Measurements from ENCODE around the gene GHRHR. TPM values are rescaled to one million over a fixed set of nuclear protein-coding genes. Genes with fewer than 3 reads are reported as not detected.

GHRHR gene
- total RNA-seq, 1 experiment from 2014 or later = not detected

DNA sequence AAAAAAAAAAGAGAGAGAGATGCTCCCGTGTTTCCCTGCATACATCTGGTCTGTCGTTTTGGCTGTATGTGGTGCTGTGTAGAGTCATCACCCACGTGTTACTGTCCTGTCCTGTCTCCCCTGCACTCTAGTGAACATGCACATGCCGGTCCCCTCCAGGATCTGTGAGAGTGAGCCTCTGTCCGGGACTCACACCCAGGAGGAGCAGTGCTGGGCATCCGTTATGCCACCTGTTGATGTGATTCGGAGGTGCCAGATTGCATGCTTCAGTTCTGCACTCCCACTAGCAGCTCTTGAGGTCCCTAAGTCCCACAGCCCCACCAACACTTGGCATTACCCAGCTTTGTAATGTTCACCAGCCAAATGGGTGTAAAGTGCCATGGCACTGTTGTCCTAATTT lies 16.4 kb downstream of the GHRHR start:
- H3K36me3 ChIP-seq (ENCODE audit: insufficient read depth, low read length) = no peaks in the 10 kb centered on the region

DNA sequence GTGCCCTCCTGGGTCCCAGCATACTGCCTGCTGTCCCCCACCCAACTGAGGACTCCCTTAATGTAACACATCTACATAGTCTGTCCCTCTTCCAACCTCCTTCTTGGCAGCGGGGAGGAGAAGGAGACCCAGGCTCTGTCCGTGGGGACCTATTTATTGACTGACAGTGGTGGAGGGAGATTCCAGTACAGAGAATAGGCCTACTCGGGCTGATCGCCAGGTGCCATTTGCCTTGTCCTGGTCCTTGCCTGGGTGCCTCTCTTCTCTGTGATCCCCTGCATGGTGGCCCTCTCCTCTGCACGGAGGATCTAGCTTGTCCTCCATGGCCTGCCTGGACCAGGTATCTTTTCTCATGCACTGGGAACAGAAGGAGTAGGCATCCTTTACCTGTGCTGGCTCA lies 17.0 kb downstream of the GHRHR start:
- Histone ChIP-seq H3K9me3 (ENCODE audit: low read length) (no peaks in the 10 kb centered on the region), H2AFZ (ENCODE audit: low read length) (no peak overlapping the region), H3K4me2 (ENCODE audit: low read depth, low read length, poor library complexity, severe bottlenecking) (no peak overlapping the region), H3K9ac (ENCODE audit: low read length) (no peak overlapping the region), H3K79me2 (ENCODE audit: low read length) (no peaks in the 10 kb centered on the region), H4K20me1 (ENCODE audit: insufficient read depth, low read depth, low read length) (no peaks in the 10 kb centered on the region), H3K27me3 (ENCODE audit: low read length) (no peaks in the 10 kb centered on the region), H3K4me3 (ENCODE audit: low read length) (no peak overlapping the region), H3K27ac (ENCODE audit: low read length) (no peak overlapping the region), H3K4me1 (ENCODE audit: low read length) (peaks cover 41% of the 10 kb centered on the region), H3K36me3 (ENCODE audit: insufficient read depth, low read length) (no peaks in the 10 kb centered on the region), H3K9me2 (replicated peaks; ENCODE audit: insufficient read depth, low read length) (no peaks in the 10 kb centered on the region)
- DNase-seq = no peak

More for the DNA sequence above, 16.4 kb downstream of the GHRHR start:
- Histone ChIP-seq H3K27me3 (ENCODE audit: low read length) (no peaks in the 10 kb centered on the region), H3K4me3 (ENCODE audit: low read length) (no peak overlapping the region), H2AFZ (ENCODE audit: low read length) (no peak overlapping the region), H3K9me2 (replicated peaks; ENCODE audit: insufficient read depth, low read length) (no peaks in the 10 kb centered on the region), H3K9me3 (ENCODE audit: low read length) (no peaks in the 10 kb centered on the region), H3K27ac (ENCODE audit: low read length) (no peak overlapping the region), H3K4me2 (ENCODE audit: low read depth, low read length, poor library complexity, severe bottlenecking) (no peak overlapping the region), H4K20me1 (ENCODE audit: insufficient read depth, low read depth, low read length) (no peaks in the 10 kb centered on the region), H3K9ac (ENCODE audit: low read length) (no peak overlapping the region), H3K4me1 (ENCODE audit: low read length) (peaks cover 41% of the 10 kb centered on the region), H3K79me2 (ENCODE audit: low read length) (no peaks in the 10 kb centered on the region)
- DNase-seq = no peak

DNA sequence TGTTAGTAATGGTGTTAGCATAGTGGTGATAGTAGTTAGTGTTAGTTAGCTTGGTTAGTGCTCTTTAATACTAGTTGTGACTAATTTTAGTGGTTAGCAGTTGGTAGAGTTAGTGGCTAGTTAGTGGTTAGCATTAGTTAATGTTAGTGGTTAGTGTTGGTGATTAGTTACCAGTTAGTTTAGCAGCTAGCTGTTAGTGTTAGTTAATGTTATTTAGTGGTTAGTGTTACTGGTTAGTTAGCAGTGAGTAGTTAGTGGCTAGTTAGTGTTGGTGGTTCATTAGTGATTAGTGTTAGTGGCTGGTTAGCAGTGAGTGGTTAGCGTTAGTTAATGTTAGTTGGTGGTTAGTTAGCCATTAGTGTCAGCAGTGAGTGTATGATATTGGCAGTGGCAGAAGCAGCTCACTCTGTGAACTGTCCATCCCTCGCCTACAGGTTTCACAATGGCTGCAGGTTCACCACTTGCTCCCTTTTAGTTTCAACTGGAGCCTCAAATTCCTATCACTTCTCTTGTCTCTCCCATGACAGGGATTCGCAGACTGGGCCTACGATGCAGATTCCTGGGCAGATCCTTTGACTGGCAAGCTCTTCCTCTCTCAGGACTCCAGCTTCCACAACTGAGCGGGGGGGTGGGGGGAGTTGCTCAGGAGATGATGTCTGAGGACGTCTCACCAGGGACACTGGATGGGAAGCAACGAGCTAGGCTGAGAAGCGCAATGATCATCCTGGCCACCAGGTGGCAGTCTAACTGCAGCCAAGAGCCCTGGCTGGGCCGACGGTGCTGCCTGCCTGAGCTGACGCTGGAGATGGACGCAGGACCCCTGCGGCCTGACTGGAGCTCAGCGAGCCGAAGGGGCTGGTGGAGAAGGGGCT lies 19.5 kb downstream of the GHRHR start:
- Histone ChIP-seq H3K4me2 (ENCODE audit: low read depth, low read length, poor library complexity, severe bottlenecking) (peak overlapping the region; percentile 54), H3K9ac (ENCODE audit: low read length) (peak overlapping the region; percentile 28; the same call in 1 of the 2 replicates), H3K4me1 (ENCODE audit: low read length) (peaks cover 42% of the 10 kb centered on the region), H3K36me3 (ENCODE audit: insufficient read depth, low read length) (no peaks in the 10 kb centered on the region), H4K20me1 (ENCODE audit: insufficient read depth, low read depth, low read length) (no peaks in the 10 kb centered on the region), H3K27me3 (ENCODE audit: low read length) (no peaks in the 10 kb centered on the region), H3K27ac (ENCODE audit: low read length) (no peak overlapping the region), H3K9me2 (replicated peaks; ENCODE audit: insufficient read depth, low read length) (no peaks in the 10 kb centered on the region), H2AFZ (ENCODE audit: low read length) (no peak overlapping the region), H3K79me2 (ENCODE audit: low read length) (no peaks in the 10 kb centered on the region), H3K9me3 (ENCODE audit: low read length) (no peaks in the 10 kb centered on the region), H3K4me3 (ENCODE audit: low read length) (peak overlapping the region; percentile 41; the same call in 1 of the 2 replicates)
- DNase-seq = peak; percentile 95

DNA sequence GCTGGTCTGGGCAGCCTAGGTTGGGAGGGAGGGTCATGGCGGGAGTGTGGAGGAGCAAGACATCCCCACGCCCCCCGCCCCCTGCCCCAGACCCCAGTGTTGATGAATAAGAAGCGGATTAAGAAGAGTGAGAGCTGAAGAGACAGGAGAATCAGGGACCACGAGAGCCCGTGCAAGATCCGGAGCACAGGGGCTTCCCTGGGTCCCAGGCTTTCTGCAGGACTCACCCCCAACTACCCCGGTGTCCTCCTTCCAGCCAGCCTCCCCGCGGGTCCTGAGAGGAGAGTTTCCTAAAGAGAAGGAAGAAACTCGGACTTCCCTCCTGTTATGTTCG lies 20.1 kb downstream of the GHRHR start:
- Histone ChIP-seq H4K20me1 (ENCODE audit: insufficient read depth, low read depth, low read length) (no peaks in the 10 kb centered on the region), H3K4me3 (ENCODE audit: low read length) (peak overlapping the region; percentile 41), H3K9me3 (ENCODE audit: low read length) (no peaks in the 10 kb centered on the region), H3K9me2 (replicated peaks; ENCODE audit: insufficient read depth, low read length) (no peaks in the 10 kb centered on the region), H3K27me3 (ENCODE audit: low read length) (no peaks in the 10 kb centered on the region), H3K79me2 (ENCODE audit: low read length) (no peaks in the 10 kb centered on the region), H3K4me2 (ENCODE audit: low read depth, low read length, poor library complexity, severe bottlenecking) (peak overlapping the region; percentile 54), H3K4me1 (ENCODE audit: low read length) (peaks cover 38% of the 10 kb centered on the region), H2AFZ (ENCODE audit: low read length) (no peak overlapping the region), H3K9ac (ENCODE audit: low read length) (peak overlapping the region; percentile 28; the same call in 1 of the 2 replicates), H3K27ac (ENCODE audit: low read length) (no peak overlapping the region), H3K36me3 (ENCODE audit: insufficient read depth, low read length) (no peaks in the 10 kb centered on the region)
- no peak for DNase-seq

DNA sequence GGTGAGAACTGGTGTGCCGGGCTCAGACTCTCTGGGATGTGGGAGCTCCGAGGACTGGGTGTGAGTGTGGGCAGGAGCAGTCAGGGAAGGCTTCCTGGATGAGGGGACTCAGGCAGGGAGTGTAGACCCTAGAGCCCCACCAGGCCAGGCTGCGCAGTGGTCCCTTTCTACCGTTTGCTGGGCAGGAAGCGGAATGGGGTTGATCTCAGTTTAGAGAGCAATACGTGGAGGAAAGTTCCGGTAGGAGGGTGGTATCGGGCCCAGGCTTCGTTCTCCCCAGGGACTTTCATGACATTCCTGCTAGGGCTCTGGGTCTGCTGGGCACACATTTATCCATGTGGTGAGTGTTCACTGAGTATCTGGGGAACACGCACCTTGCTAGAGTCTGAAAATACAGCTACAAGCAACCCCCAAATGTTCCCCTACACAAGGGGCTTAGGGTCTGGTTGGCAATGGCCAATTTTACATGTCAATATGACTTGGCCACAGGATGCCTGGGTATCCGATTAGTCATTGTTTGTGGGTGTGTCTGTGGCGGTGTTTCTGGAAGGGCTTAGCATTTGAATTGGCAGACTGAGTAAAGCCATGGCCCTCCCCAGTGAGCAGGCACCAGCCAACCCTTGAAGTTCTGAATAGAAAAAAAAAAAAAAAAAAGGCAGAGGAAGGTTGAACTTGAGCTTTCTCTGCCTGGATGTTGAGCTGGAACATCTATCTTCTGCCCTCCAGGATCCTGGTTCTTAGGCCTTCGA lies 20.8 kb downstream of the GHRHR start:
- peak overlapping the region; percentile 41 for H3K4me3 ChIP-seq (ENCODE audit: low read length)
- no peaks in the 10 kb centered on the region for H3K36me3 ChIP-seq (ENCODE audit: insufficient read depth, low read length)
- peaks cover 32% of the 10 kb centered on the region for H3K4me1 ChIP-seq (ENCODE audit: low read length)
- H3K4me2 ChIP-seq (ENCODE audit: low read depth, low read length, poor library complexity, severe bottlenecking) = peak overlapping the region; percentile 54
- no peak overlapping the region for H2AFZ ChIP-seq (ENCODE audit: low read length)
- H3K27ac ChIP-seq (ENCODE audit: low read length) = no peak overlapping the region
- H3K9me2 ChIP-seq (replicated peaks; ENCODE audit: insufficient read depth, low read length) = no peaks in the 10 kb centered on the region
- no peaks in the 10 kb centered on the region for H3K9me3 ChIP-seq (ENCODE audit: low read length)
- no peaks in the 10 kb centered on the region for H3K79me2 ChIP-seq (ENCODE audit: low read length)
- no peaks in the 10 kb centered on the region for H4K20me1 ChIP-seq (ENCODE audit: insufficient read depth, low read depth, low read length)
- H3K27me3 ChIP-seq (ENCODE audit: low read length) = no peaks in the 10 kb centered on the region
- DNase-seq = peak; percentile 58
- peak overlapping the region; percentile 28; the same call in 1 of the 2 replicates for H3K9ac ChIP-seq (ENCODE audit: low read length)

DNA sequence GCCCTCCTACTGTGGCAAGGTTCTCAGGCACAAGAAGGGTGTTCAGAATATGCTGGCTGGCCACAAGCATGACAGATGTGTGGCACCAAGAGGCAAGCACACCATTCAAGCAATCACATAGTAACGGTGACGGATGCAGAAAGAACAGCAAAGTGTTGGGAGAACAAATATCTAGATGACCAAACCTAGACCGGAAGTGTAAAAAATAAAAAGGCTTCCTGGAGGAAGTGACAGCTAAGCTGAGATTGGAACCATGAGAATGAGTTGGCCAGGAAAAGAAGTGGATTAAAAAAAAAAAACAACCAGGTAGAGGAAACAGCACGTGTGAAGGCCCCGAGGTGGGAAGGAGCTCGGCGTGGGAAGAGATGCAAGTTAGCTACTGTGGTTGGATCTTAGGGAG lies 22.0 kb downstream of the GHRHR start:
- Histone ChIP-seq H3K9ac (ENCODE audit: low read length) (peak overlapping the region; percentile 11; the same call in 1 of the 2 replicates), H3K9me2 (replicated peaks; ENCODE audit: insufficient read depth, low read length) (no peaks in the 10 kb centered on the region), H2AFZ (ENCODE audit: low read length) (no peak overlapping the region), H3K4me1 (ENCODE audit: low read length) (peaks cover 29% of the 10 kb centered on the region), H3K9me3 (ENCODE audit: low read length) (no peaks in the 10 kb centered on the region), H4K20me1 (ENCODE audit: insufficient read depth, low read depth, low read length) (no peaks in the 10 kb centered on the region), H3K27me3 (ENCODE audit: low read length) (no peaks in the 10 kb centered on the region), H3K79me2 (ENCODE audit: low read length) (no peaks in the 10 kb centered on the region), H3K27ac (ENCODE audit: low read length) (no peak overlapping the region), H3K4me2 (ENCODE audit: low read depth, low read length, poor library complexity, severe bottlenecking) (peak overlapping the region; percentile 54), H3K4me3 (ENCODE audit: low read length) (no peak overlapping the region), H3K36me3 (ENCODE audit: insufficient read depth, low read length) (no peaks in the 10 kb centered on the region)
- no peak for DNase-seq

DNA sequence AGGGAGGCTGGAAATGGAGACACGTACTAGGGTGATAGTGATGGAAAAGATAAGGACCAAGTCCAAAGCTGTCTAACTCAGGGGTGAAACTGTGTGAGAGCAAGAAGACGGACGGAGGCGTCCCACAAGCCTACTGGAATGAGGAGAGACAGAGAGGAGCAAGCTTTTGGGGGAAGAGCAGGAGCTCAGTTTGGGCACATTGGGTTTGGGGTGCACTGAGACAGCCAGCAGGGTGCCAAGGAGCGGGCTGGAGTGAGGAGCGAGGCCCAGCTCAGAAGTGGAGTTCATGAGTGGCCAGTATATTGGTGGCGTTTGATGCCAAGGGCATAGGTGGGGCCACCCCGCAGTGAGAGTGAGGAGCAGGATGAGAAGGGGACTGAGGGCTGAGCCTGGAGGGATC lies 22.6 kb downstream of the GHRHR start:
- Histone ChIP-seq H3K27me3 (ENCODE audit: low read length) (no peaks in the 10 kb centered on the region), H3K79me2 (ENCODE audit: low read length) (no peaks in the 10 kb centered on the region), H3K9me3 (ENCODE audit: low read length) (no peaks in the 10 kb centered on the region), H3K9me2 (replicated peaks; ENCODE audit: insufficient read depth, low read length) (no peaks in the 10 kb centered on the region), H3K4me2 (ENCODE audit: low read depth, low read length, poor library complexity, severe bottlenecking) (no peak overlapping the region), H3K4me1 (ENCODE audit: low read length) (peaks cover 29% of the 10 kb centered on the region), H3K4me3 (ENCODE audit: low read length) (no peak overlapping the region), H3K36me3 (ENCODE audit: insufficient read depth, low read length) (no peaks in the 10 kb centered on the region), H2AFZ (ENCODE audit: low read length) (no peak overlapping the region), H3K9ac (ENCODE audit: low read length) (no peak overlapping the region), H3K27ac (ENCODE audit: low read length) (no peak overlapping the region), H4K20me1 (ENCODE audit: insufficient read depth, low read depth, low read length) (no peaks in the 10 kb centered on the region)
- DNase-seq = no peak

DNA sequence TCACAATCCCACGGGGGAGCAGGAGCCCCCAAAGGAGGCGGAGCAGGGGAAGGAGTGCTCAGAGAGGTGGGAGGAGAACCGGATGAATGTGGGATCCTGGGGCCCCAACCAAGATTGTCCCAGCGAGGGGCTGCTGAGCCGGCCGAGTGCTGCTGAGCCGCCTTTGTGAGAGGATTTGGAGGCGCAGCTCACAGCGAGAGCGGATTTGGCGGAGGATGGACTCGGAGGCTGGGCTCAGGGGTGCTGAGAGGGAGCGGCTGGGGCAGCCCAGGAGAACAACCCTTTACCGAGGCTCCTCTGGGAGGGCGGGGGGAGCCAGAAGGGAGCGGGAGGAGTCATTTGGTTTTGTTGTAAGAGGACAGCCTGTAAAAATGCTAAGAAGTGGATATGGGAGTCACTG lies 23.0 kb downstream of the GHRHR start:
- H3K36me3 ChIP-seq (ENCODE audit: insufficient read depth, low read length) = no peaks in the 10 kb centered on the region
- H4K20me1 ChIP-seq (ENCODE audit: insufficient read depth, low read depth, low read length) = no peaks in the 10 kb centered on the region
- no peaks in the 10 kb centered on the region for H3K79me2 ChIP-seq (ENCODE audit: low read length)
- H3K9ac ChIP-seq (ENCODE audit: low read length) = no peak overlapping the region
- no peaks in the 10 kb centered on the region for H3K27me3 ChIP-seq (ENCODE audit: low read length)
- no peak overlapping the region for H2AFZ ChIP-seq (ENCODE audit: low read length)
- H3K9me2 ChIP-seq (replicated peaks; ENCODE audit: insufficient read depth, low read length) = no peaks in the 10 kb centered on the region
- H3K4me2 ChIP-seq (ENCODE audit: low read depth, low read length, poor library complexity, severe bottlenecking) = no peak overlapping the region
- no peak overlapping the region for H3K27ac ChIP-seq (ENCODE audit: low read length)
- H3K4me1 ChIP-seq (ENCODE audit: low read length) = peaks cover 29% of the 10 kb centered on the region
- H3K4me3 ChIP-seq (ENCODE audit: low read length) = no peak overlapping the region
- no peaks in the 10 kb centered on the region for H3K9me3 ChIP-seq (ENCODE audit: low read length)
- DNase-seq = no peak
